Measurements from ENCODE around the gene NFKBIZ. TPM values are rescaled to one million over a fixed set of nuclear protein-coding genes. Genes with fewer than 3 reads are reported as not detected.
A peak's percentile ranks its signal among the peaks of the same experiment; 100 is the strongest.

The NFKBIZ gene
- total and polyA plus RNA-seq, 2 donors (not counting 1 experiment from before 2014, with no cell fraction given) = 14.7 to 38.8 TPM

GRCh38 chr3:101802179-101802578, 47.1 kb upstream of the NFKBIZ start:
- Histone ChIP-seq H2AFZ (ENCODE audit: low read length) (no peak overlapping the region), H3K27ac (ENCODE audit: insufficient read depth, low read length) (no peak overlapping the region), H3K4me1 (ENCODE audit: control insufficient read depth, extremely low read depth, insufficient read depth, low read length) (no peaks in the 10 kb centered on the region), H3K27me3 (ENCODE audit: control insufficient read depth, insufficient read depth, low read length) (no peaks in the 10 kb centered on the region), H3K4me3 (replicated peaks in 1 of 4; ENCODE audit: control extremely low read depth in 1 of 4, insufficient read depth in 1 of 4, low read depth in 3 of 4, low read length in 4 of 4) (no peak overlapping the region), H3K4me2 (ENCODE audit: extremely low read depth, insufficient read depth, low read length) (no peak overlapping the region), H4K20me1 (ENCODE audit: control insufficient read depth, extremely low read depth, insufficient read depth, low read length) (peaks cover 1% of the 10 kb centered on the region), H3K9me3 (ENCODE audit: control insufficient read depth, insufficient read depth, low read depth, low read length) (no peaks in the 10 kb centered on the region), H3K9ac (ENCODE audit: insufficient read depth, low read length) (no peak overlapping the region), H3K79me2 (ENCODE audit: control insufficient read depth, insufficient read depth, low read length) (no peaks in the 10 kb centered on the region), H3K36me3 (ENCODE audit: control insufficient read depth, insufficient read depth, low read length) (peaks cover 4% of the 10 kb centered on the region)
- TF ChIP-seq CTCF (conservative IDR thresholded peaks at IDR 0.05 in 1 of 2, IDR thresholded peaks at IDR 0.05 in 1 of 2; ENCODE audit: low read depth in 1 of 2, low read length in 2 of 2) (no peak), EZH2 (IDR thresholded peaks at IDR 0.05; ENCODE audit: low read length, missing control alignments) (no peak)
- no peak for DNase-seq (ENCODE audit: low read depth in 2 of 2)

GRCh38 chr3:101803173-101803782, 46.0 kb upstream of the NFKBIZ start:
- Histone ChIP-seq H3K9ac (ENCODE audit: insufficient read depth, low read length) (no peak overlapping the region), H4K20me1 (ENCODE audit: control insufficient read depth, extremely low read depth, insufficient read depth, low read length) (peaks cover 1% of the 10 kb centered on the region), H3K9me3 (ENCODE audit: control insufficient read depth, insufficient read depth, low read depth, low read length) (no peaks in the 10 kb centered on the region), H3K27ac (ENCODE audit: insufficient read depth, low read length) (no peak overlapping the region), H3K36me3 (ENCODE audit: control insufficient read depth, insufficient read depth, low read length) (peaks cover 4% of the 10 kb centered on the region), H3K27me3 (ENCODE audit: control insufficient read depth, insufficient read depth, low read length) (no peaks in the 10 kb centered on the region), H3K4me3 (replicated peaks in 1 of 4; ENCODE audit: control extremely low read depth in 1 of 4, insufficient read depth in 1 of 4, low read depth in 3 of 4, low read length in 4 of 4) (no peak overlapping the region), H3K4me2 (ENCODE audit: extremely low read depth, insufficient read depth, low read length) (no peak overlapping the region), H2AFZ (ENCODE audit: low read length) (no peak overlapping the region), H3K4me1 (ENCODE audit: control insufficient read depth, extremely low read depth, insufficient read depth, low read length) (no peaks in the 10 kb centered on the region), H3K79me2 (ENCODE audit: control insufficient read depth, insufficient read depth, low read length) (no peaks in the 10 kb centered on the region)
- TF ChIP-seq CTCF (conservative IDR thresholded peaks at IDR 0.05 in 1 of 2, IDR thresholded peaks at IDR 0.05 in 1 of 2; ENCODE audit: low read depth in 1 of 2, low read length in 2 of 2) (peak; percentile 77 to 86), EZH2 (IDR thresholded peaks at IDR 0.05; ENCODE audit: low read length, missing control alignments) (no peak)
- peak; percentile 56 to 83 for DNase-seq (ENCODE audit: low read depth in 2 of 2)

- no peak for DNase-seq (ENCODE audit: low read depth in 2 of 2)
- no peaks in the 10 kb centered on the region for H3K79me2 ChIP-seq (ENCODE audit: control insufficient read depth, insufficient read depth, low read length)
- H3K27ac ChIP-seq (ENCODE audit: insufficient read depth, low read length) = no peak overlapping the region
- H4K20me1 ChIP-seq (ENCODE audit: control insufficient read depth, extremely low read depth, insufficient read depth, low read length) = peaks cover 1% of the 10 kb centered on the region
- H2AFZ ChIP-seq (ENCODE audit: low read length) = no peak overlapping the region
- H3K36me3 ChIP-seq (ENCODE audit: control insufficient read depth, insufficient read depth, low read length) = peaks cover 4% of the 10 kb centered on the region
- H3K27me3 ChIP-seq (ENCODE audit: control insufficient read depth, insufficient read depth, low read length) = no peaks in the 10 kb centered on the region
- H3K4me2 ChIP-seq (ENCODE audit: extremely low read depth, insufficient read depth, low read length) = no peak overlapping the region
- no peak overlapping the region for H3K9ac ChIP-seq (ENCODE audit: insufficient read depth, low read length)
- H3K4me3 ChIP-seq (replicated peaks in 1 of 4; ENCODE audit: control extremely low read depth in 1 of 4, insufficient read depth in 1 of 4, low read depth in 3 of 4, low read length in 4 of 4) = no peak overlapping the region
- no peaks in the 10 kb centered on the region for H3K4me1 ChIP-seq (ENCODE audit: control insufficient read depth, extremely low read depth, insufficient read depth, low read length)
- TF ChIP-seq EZH2 (IDR thresholded peaks at IDR 0.05; ENCODE audit: low read length, missing control alignments) = no peak
- no peak for TF ChIP-seq CTCF (conservative IDR thresholded peaks at IDR 0.05 in 1 of 2, IDR thresholded peaks at IDR 0.05 in 1 of 2; ENCODE audit: low read depth in 1 of 2, low read length in 2 of 2)
- H3K9me3 ChIP-seq (ENCODE audit: control insufficient read depth, insufficient read depth, low read depth, low read length) = no peaks in the 10 kb centered on the region
These were observed 45.4 kb upstream of the NFKBIZ start for GRCh38 chr3:101803939-101804338.
